ENCODE results near the gene AQP5.

The AQP5 gene

GRCh38 chr12:49957570-49957967 lies 4.1 kb upstream of the AQP5 start:
- TF ChIP-seq RAD21 (IDR thresholded peaks at IDR 0.05; ENCODE audit: low read depth) = no peak
- no peak for TF ChIP-seq CEBPB (IDR thresholded peaks at IDR 0.05)
- no peak for TF ChIP-seq EP300 (IDR thresholded peaks at IDR 0.05; ENCODE audit: borderline replicate concordance)
- TF ChIP-seq FOXM1 (IDR thresholded peaks at IDR 0.05; ENCODE audit: borderline replicate concordance, low read depth) = no peak
- TF ChIP-seq CREB1 (IDR thresholded peaks at IDR 0.05; ENCODE audit: low read depth) = no peak
- no peak for TF ChIP-seq TCF12 (IDR thresholded peaks at IDR 0.05; ENCODE audit: low read depth)
- TF ChIP-seq USF1 (IDR thresholded peaks at IDR 0.05) = no peak
- no peak for TF ChIP-seq EGR1 (IDR thresholded peaks at IDR 0.05)
- no peak for TF ChIP-seq TAF1 (IDR thresholded peaks at IDR 0.05; ENCODE audit: low read depth)
- no peak for TF ChIP-seq NFIC (IDR thresholded peaks at IDR 0.05)
- TF ChIP-seq, protein P1, sequence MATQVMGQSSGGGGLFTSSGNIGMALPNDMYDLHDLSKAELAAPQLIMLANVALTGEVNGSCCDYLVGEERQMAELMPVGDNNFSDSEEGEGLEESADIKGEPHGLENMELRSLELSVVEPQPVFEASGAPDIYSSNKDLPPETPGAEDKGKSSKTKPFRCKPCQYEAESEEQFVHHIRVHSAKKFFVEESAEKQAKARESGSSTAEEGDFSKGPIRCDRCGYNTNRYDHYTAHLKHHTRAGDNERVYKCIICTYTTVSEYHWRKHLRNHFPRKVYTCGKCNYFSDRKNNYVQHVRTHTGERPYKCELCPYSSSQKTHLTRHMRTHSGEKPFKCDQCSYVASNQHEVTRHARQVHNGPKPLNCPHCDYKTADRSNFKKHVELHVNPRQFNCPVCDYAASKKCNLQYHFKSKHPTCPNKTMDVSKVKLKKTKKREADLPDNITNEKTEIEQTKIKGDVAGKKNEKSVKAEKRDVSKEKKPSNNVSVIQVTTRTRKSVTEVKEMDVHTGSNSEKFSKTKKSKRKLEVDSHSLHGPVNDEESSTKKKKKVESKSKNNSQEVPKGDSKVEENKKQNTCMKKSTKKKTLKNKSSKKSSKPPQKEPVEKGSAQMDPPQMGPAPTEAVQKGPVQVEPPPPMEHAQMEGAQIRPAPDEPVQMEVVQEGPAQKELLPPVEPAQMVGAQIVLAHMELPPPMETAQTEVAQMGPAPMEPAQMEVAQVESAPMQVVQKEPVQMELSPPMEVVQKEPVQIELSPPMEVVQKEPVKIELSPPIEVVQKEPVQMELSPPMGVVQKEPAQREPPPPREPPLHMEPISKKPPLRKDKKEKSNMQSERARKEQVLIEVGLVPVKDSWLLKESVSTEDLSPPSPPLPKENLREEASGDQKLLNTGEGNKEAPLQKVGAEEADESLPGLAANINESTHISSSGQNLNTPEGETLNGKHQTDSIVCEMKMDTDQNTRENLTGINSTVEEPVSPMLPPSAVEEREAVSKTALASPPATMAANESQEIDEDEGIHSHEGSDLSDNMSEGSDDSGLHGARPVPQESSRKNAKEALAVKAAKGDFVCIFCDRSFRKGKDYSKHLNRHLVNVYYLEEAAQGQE (IDR thresholded peaks at IDR 0.05; ENCODE audit: low read depth) = no peak

- peak; percentile 92 for TF ChIP-seq TCF12 (IDR thresholded peaks at IDR 0.05; ENCODE audit: low read depth)
- TF ChIP-seq, protein P2, sequence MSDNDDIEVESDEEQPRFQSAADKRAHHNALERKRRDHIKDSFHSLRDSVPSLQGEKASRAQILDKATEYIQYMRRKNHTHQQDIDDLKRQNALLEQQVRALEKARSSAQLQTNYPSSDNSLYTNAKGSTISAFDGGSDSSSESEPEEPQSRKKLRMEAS (IDR thresholded peaks at IDR 0.05) = peak; percentile 71; the same call in 1 of the 2 replicates
- TF ChIP-seq RAD21 (IDR thresholded peaks at IDR 0.05; ENCODE audit: low read depth) = peak; percentile 0; the same call in 1 of the 2 replicates
- TF ChIP-seq EP300 (IDR thresholded peaks at IDR 0.05; ENCODE audit: borderline replicate concordance) = peak; percentile 89
- peak; percentile 38; the same call in 1 of the 2 replicates for TF ChIP-seq TAF1 (IDR thresholded peaks at IDR 0.05; ENCODE audit: low read depth)
- peak; percentile 89 for TF ChIP-seq TEAD4 (IDR thresholded peaks at IDR 0.05)
- no peak for TF ChIP-seq CREB1 (IDR thresholded peaks at IDR 0.05; ENCODE audit: low read depth)
- TF ChIP-seq EGR1 (IDR thresholded peaks at IDR 0.05) = no peak
- no peak; the same call in 1 of the 2 replicates for TF ChIP-seq USF1 (IDR thresholded peaks at IDR 0.05)
- no peak; the same call in none of the 2 replicates for TF ChIP-seq ZBTB7A (IDR thresholded peaks at IDR 0.05; ENCODE audit: low read depth)
- no peak for TF ChIP-seq CEBPB (IDR thresholded peaks at IDR 0.05)
- TF ChIP-seq FOXM1 (IDR thresholded peaks at IDR 0.05; ENCODE audit: borderline replicate concordance, low read depth) = peak; percentile 46; the same call in 1 of the 2 replicates
- no peak; the same call in 1 of the 2 replicates for TF ChIP-seq YY1 (IDR thresholded peaks at IDR 0.05; ENCODE audit: low read depth)
- TF ChIP-seq NFIC (IDR thresholded peaks at IDR 0.05) = peak; percentile 96
- TF ChIP-seq, protein P1 (IDR thresholded peaks at IDR 0.05; ENCODE audit: low read depth) = no peak
These were observed 1.8 kb upstream of the AQP5 start for GRCh38 chr12:49959685-49960473.

DNA sequence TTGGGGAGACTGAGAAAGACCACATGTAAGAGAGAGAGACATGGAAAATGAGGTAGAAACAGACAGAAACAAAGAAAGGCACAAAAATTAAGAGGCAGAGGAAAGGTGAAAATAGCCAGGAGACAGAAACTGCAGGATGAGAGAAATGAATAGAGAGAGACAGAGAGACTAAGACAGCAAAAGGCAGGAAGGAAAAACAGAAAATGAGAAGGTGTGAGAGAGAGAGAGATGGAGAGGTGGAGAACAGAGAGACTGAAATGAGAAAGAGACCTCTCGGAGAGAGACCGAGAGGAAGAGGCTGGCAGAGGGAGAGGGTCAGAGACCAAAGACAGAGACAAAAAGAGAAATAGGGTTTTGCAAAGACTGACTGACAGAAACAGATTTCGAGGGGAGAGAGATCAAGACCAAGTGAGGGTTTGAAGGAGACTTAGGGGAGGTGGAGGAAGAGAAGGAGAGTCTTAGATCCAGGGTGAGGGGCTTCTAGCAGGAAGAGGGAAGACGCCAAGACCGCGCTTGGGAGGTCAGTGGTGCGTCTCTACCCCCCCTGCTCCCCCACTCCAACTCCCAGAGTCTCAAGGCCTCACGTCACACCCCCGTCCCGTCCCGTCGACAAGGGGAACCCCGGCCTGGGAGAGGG lies 1.1 kb upstream of the AQP5 start:
- TF ChIP-seq EP300 (IDR thresholded peaks at IDR 0.05; ENCODE audit: borderline replicate concordance) = no peak
- TF ChIP-seq USF1 (IDR thresholded peaks at IDR 0.05) = no peak
- TF ChIP-seq CREB1 (IDR thresholded peaks at IDR 0.05; ENCODE audit: low read depth) = no peak
- TF ChIP-seq, protein P1 (IDR thresholded peaks at IDR 0.05; ENCODE audit: low read depth) = no peak
- TF ChIP-seq, protein P2 (IDR thresholded peaks at IDR 0.05) = no peak
- TF ChIP-seq FOXM1 (IDR thresholded peaks at IDR 0.05; ENCODE audit: borderline replicate concordance, low read depth) = no peak
- no peak for TF ChIP-seq TEAD4 (IDR thresholded peaks at IDR 0.05)
- TF ChIP-seq CEBPB (IDR thresholded peaks at IDR 0.05) = no peak
- no peak for TF ChIP-seq YY1 (IDR thresholded peaks at IDR 0.05; ENCODE audit: low read depth)
- no peak for TF ChIP-seq TAF1 (IDR thresholded peaks at IDR 0.05; ENCODE audit: low read depth)

Measured in Ishikawa (cell line).